H1 (cell line): Measurements from ENCODE around the gene DGKZ. TPM values are rescaled to one million over a fixed set of nuclear protein-coding genes. Genes with fewer than 3 reads are reported as not detected.

Source experiments
- CTCF ChIA-PET: fragments of 300-600 bp; sonication (Branson Sonifier 250); formaldehyde crosslinking; loops from one replicate; lab custom pipeline; 2021; ENCODE audit not compliant: partially characterized antibody; lab: Charles Lee
- POLR2A ChIA-PET: fragments of 300-600 bp; sonication (Branson Sonifier 250); formaldehyde crosslinking; loops from one replicate; lab custom pipeline; 2021; ENCODE audit warnings: inconsistent platforms; ENCODE audit not compliant: partially characterized antibody; lab: Charles Lee
- DNase-seq, 2 experiments: peaks; one replicate each; pipeline versions ENCODE4 v3.0.0 to v3.0.0-alpha.2; 2010 to 2022; ENCODE audit warnings: low spot score in 2 of 2, low read depth in 1 of 2, mixed read lengths in 1 of 2
- FAIRE-seq: peaks from 2 replicates; lab custom pipeline; 2011; peaks lifted over from hg19 to GRCh38; lab: Jason Lieb, UNC
- H2AFZ ChIP-seq: 2 replicates; pipeline ENCODE4 v1.8.1; 2012; ENCODE audit warnings: low read length, inconsistent platforms
- H2AK5ac ChIP-seq: 2 replicates; pipeline ENCODE4 v1.6.1; 2013; ENCODE audit warnings: low read depth, low read length
- H2BK120ac ChIP-seq: replicated peaks from 2 replicates; pipeline ENCODE3; 2013; ENCODE audit warnings: low read depth, low read length, inconsistent platforms
- H2BK12ac ChIP-seq: 2 replicates; pipeline ENCODE4 v1.6.1; 2013; ENCODE audit warnings: low read depth, low read length
- H2BK15ac ChIP-seq: 2 replicates; pipeline ENCODE4 v1.6.1; 2013; ENCODE audit warnings: low read length
- H2BK20ac ChIP-seq: 2 replicates; pipeline ENCODE4 v1.6.1; 2013; ENCODE audit warnings: low read length
- H2BK5ac ChIP-seq: 2 replicates; pipeline ENCODE4 v1.6.1; 2013; ENCODE audit warnings: low read depth, low read length
- H3K14ac ChIP-seq: 2 replicates; pipeline ENCODE4 v1.6.1; 2013; ENCODE audit warnings: inconsistent platforms; ENCODE audit not compliant: insufficient read length
- H3K18ac ChIP-seq: 2 replicates; pipeline ENCODE4 v1.6.1; 2013; ENCODE audit warnings: low read length; ENCODE audit errors: extremely low read depth
- H3K23ac ChIP-seq: 2 replicates; pipeline ENCODE4 v1.6.1; 2013; ENCODE audit warnings: inconsistent platforms; ENCODE audit not compliant: insufficient read length
- H3K23me2 ChIP-seq: 2 replicates; pipeline ENCODE4 v1.6.1; 2013; ENCODE audit warnings: low read depth, low read length
- H3K27ac ChIP-seq: 2 replicates; pipeline ENCODE4 v1.6.1; 2011; ENCODE audit warnings: low read depth, low read length, inconsistent platforms
- H3K27me3 ChIP-seq, 4 experiments: replicated peaks in 1 of 4; 1 replicate in 1 of 4; 2 replicates in 3 of 4; pipeline versions ENCODE4 v1.6.1 to v1.8.1; 2011 to 2013; ENCODE audit warnings: low read length in 3 of 4, mild to moderate bottlenecking in 3 of 4, inconsistent platforms in 2 of 4, mixed read lengths in 2 of 4, moderate library complexity in 1 of 4; ENCODE audit not compliant: control insufficient read depth in 3 of 4, insufficient read depth in 3 of 4; ENCODE audit errors: extremely low read depth in 1 of 4
- H3K36me3 ChIP-seq, 4 experiments: 2 replicates each; pipeline versions ENCODE4 v1.6.1 to v1.8.1; 2011 to 2013; ENCODE audit warnings: mild to moderate bottlenecking in 4 of 4, low read length in 3 of 4, moderate library complexity in 2 of 4, control low read depth in 1 of 4, inconsistent platforms in 1 of 4; ENCODE audit not compliant: insufficient read depth in 4 of 4, control insufficient read depth in 2 of 4
- H3K4ac ChIP-seq: replicated peaks from 2 replicates; pipeline ENCODE3; 2013; ENCODE audit warnings: low read length, low read depth, mixed read lengths, inconsistent platforms; ENCODE audit not compliant: insufficient read length
- H3K4me1 ChIP-seq, 4 experiments: replicated peaks in 1 of 4; 1 replicate in 1 of 4; 2 replicates in 3 of 4; pipeline versions ENCODE4 v1.6.1 to v1.8.1; 2011 to 2013; ENCODE audit warnings: low read length in 3 of 4, inconsistent platforms in 2 of 4, mixed read lengths in 1 of 4; ENCODE audit not compliant: insufficient read depth in 4 of 4, control insufficient read depth in 3 of 4
- H3K4me2 ChIP-seq, 2 experiments: 2 replicates each; pipeline versions ENCODE4 v1.6.1 to v1.8.1; 2011 to 2013; ENCODE audit warnings: low read depth in 2 of 2, low read length in 2 of 2, control low read depth in 1 of 2, inconsistent platforms in 1 of 2, mild to moderate bottlenecking in 1 of 2; ENCODE audit not compliant: insufficient read depth in 1 of 2
- H3K4me3 ChIP-seq, 4 experiments: fragments of 200-600, 300-600 bp in 1 of 4; sonication (generic), shearing (Covaris generic), sonication (Bioruptor Twin) in 1 of 4; 2 replicates each; pipeline versions ENCODE4 v1.5.1 to v1.8.1; 2011 to 2016; ENCODE audit warnings: low read length in 4 of 4, low read depth in 3 of 4, control low read depth in 2 of 4, inconsistent platforms in 2 of 4, mild to moderate bottlenecking in 2 of 4, mixed read lengths in 1 of 4, moderate library complexity in 1 of 4; ENCODE audit not compliant: insufficient read depth in 2 of 4; ENCODE audit errors: extremely low read depth in 1 of 4
- H3K56ac ChIP-seq: replicated peaks from 2 replicates; pipeline ENCODE3; 2013; ENCODE audit warnings: low read depth, mild to moderate bottlenecking, mixed read lengths, low read length, inconsistent platforms; ENCODE audit not compliant: insufficient read length
- H3K79me1 ChIP-seq: 2 replicates; pipeline ENCODE4 v1.6.1; 2013; ENCODE audit warnings: low read depth, low read length, control low read depth
- H3K79me2 ChIP-seq, 2 experiments: 2 replicates each; pipeline versions ENCODE4 v1.6.1 to v1.8.1; 2012 to 2013; ENCODE audit warnings: low read length in 2 of 2, mild to moderate bottlenecking in 2 of 2, inconsistent platforms in 1 of 2; ENCODE audit not compliant: insufficient read depth in 2 of 2, control insufficient read depth in 1 of 2
- H3K9ac ChIP-seq, 4 experiments: replicated peaks in 1 of 4; 1 replicate in 1 of 4; 2 replicates in 3 of 4; pipeline versions ENCODE4 v1.6.1 to v1.8.1; 2011 to 2013; ENCODE audit warnings: low read depth in 3 of 4, low read length in 3 of 4, control low read depth in 2 of 4, mild to moderate bottlenecking in 2 of 4, moderate library complexity in 2 of 4, inconsistent platforms in 1 of 4; ENCODE audit errors: extremely low read depth in 1 of 4
- H3K9me3 ChIP-seq, 2 experiments: 2 replicates each; pipeline versions ENCODE4 v1.6.1 to v1.8.1; 2012 to 2013; ENCODE audit warnings: mild to moderate bottlenecking in 2 of 2, moderate library complexity in 2 of 2, control low read depth in 1 of 2, inconsistent platforms in 1 of 2, low read depth in 1 of 2, low read length in 1 of 2, mixed read lengths in 1 of 2; ENCODE audit not compliant: insufficient read depth in 2 of 2
- H4K20me1 ChIP-seq, 2 experiments: replicated peaks in 1 of 2; 2 replicates each; pipeline versions ENCODE3 to v1.8.1; 2011 to 2013; ENCODE audit warnings: inconsistent platforms in 2 of 2, low read length in 2 of 2, mild to moderate bottlenecking in 1 of 2; ENCODE audit not compliant: insufficient read depth in 2 of 2, control insufficient read depth in 1 of 2
- H4K5ac ChIP-seq: 2 replicates; pipeline ENCODE4 v1.6.1; 2013; ENCODE audit warnings: low read length, low read depth, mixed read lengths, inconsistent platforms; ENCODE audit not compliant: insufficient read length
- H4K8ac ChIP-seq: 2 replicates; pipeline ENCODE4 v1.8.0; 2013; ENCODE audit warnings: mild to moderate bottlenecking, moderate library complexity, low read length, inconsistent platforms; ENCODE audit not compliant: insufficient read depth; ENCODE audit errors: extremely low read depth
- H4K91ac ChIP-seq: replicated peaks from 2 replicates; pipeline ENCODE3; 2013; ENCODE audit warnings: low read length, mixed read lengths, inconsistent platforms; ENCODE audit not compliant: insufficient read length
- ASH2L ChIP-seq: fragments of 200-600, 300-600 bp; sonication (generic); IDR thresholded peaks from one replicate; pipeline ENCODE4 v1.7.1; 2017; ENCODE audit warnings: low read length
- BACH1 ChIP-seq: IDR thresholded peaks from 2 replicates; pipeline ENCODE4 v1.6.1; 2012; ENCODE audit warnings: low read length, improper control_type of control experiment
- CBX8 ChIP-seq: fragments of 300-800, 300-1000 bp; sonication (generic); IDR thresholded peaks from 2 replicates; pipeline ENCODE4 v1.7.1; 2016; ENCODE audit warnings: low read depth, low read length, borderline replicate concordance
- CHD1 ChIP-seq: IDR thresholded peaks from 2 replicates; pipeline ENCODE4 v1.6.1; 2012; ENCODE audit warnings: low read depth, low read length, improper control_type of control experiment
- EP300 ChIP-seq, 2 experiments: IDR thresholded peaks; 1 replicate in 1 of 2; 2 replicates in 1 of 2; pipeline ENCODE4 v1.6.1; 2011 to 2012; ENCODE audit warnings: low read depth in 2 of 2, low read length in 2 of 2, mild to moderate bottlenecking in 2 of 2, borderline replicate concordance in 1 of 2, inconsistent platforms in 1 of 2, moderate library complexity in 1 of 2
- GABPA ChIP-seq: IDR thresholded peaks from 2 replicates; pipeline ENCODE4 v1.6.1; 2011; ENCODE audit warnings: mild to moderate bottlenecking, low read length, moderate library complexity, borderline replicate concordance; ENCODE audit not compliant: insufficient read depth
- HDAC6 ChIP-seq: IDR thresholded peaks from one replicate; pipeline ENCODE4 v1.7.1; 2012; ENCODE audit warnings: low read depth, mild to moderate bottlenecking, inconsistent platforms, low read length, moderate library complexity
- MAFK ChIP-seq: IDR thresholded peaks from 2 replicates; pipeline ENCODE4 v1.6.1; 2012; ENCODE audit warnings: low read depth, mild to moderate bottlenecking, improper control_type of control experiment, low read length
- PHF8 ChIP-seq: fragments of 200-600 bp; sonication (generic); conservative IDR thresholded peaks from 2 replicates; pipeline ENCODE4 v1.7.1; 2012; ENCODE audit warnings: low read depth, mild to moderate bottlenecking, inconsistent platforms, low read length, moderate library complexity
- RNF2 ChIP-seq: fragments of 200-900, 300-1000 bp; sonication (generic); IDR thresholded peaks from 2 replicates; pipeline ENCODE4 v1.7.1; 2016; ENCODE audit warnings: borderline replicate concordance, low read depth, mild to moderate bottlenecking, antibody characterized with exemption, low read length; ENCODE audit not compliant: poor library complexity, severe bottlenecking; ENCODE audit errors: missing control alignments
- TAF7 ChIP-seq: optimal IDR thresholded peaks from 2 replicates; pipeline ENCODE3; 2011; ENCODE audit warnings: low read depth, mild to moderate bottlenecking, inconsistent platforms, low read length, moderate library complexity, borderline replicate concordance
- TBP ChIP-seq: IDR thresholded peaks from 2 replicates; pipeline ENCODE4 v1.6.1; 2011; ENCODE audit warnings: low read depth, low read length, improper control_type of control experiment
- ZNF274 ChIP-seq: IDR thresholded peaks from 2 replicates; pipeline ENCODE4 v1.7.0; 2012; ENCODE audit warnings: low read length, borderline replicate concordance; ENCODE audit errors: extremely low read depth
- WGBS, 2 experiments: shearing (Covaris generic) in 1 of 2; methylation state at CpG; one replicate each; pipeline versions ENCODE4 v1.1.6 to v1.1.7; 2013 to 2015; ENCODE audit warnings: low lambda C conversion rate in 2 of 2, mixed read lengths in 2 of 2, inconsistent platforms in 1 of 2, low coverage in 1 of 2, missing lambda C conversion rate in 1 of 2; ENCODE audit not compliant: insufficient replicate concordance in 2 of 2, insufficient coverage in 1 of 2, insufficient read length in 1 of 2; ENCODE audit errors: extremely low coverage in 1 of 2, missing lambda C conversion rate in 1 of 2; 5-methylcytosine and 5-hydroxymethylcytosine counted together
- polyA plus RNA-seq, 7 experiments: library from polyadenylated mRNA; depleted of rRNA in 3 of 7; stranded (reverse) in 5 of 7; unstranded in 2 of 7; fragments of >200 nt in 5 of 7; fragments of 200-250 nt in 2 of 7; gene quantifications; 1 replicate in 5 of 7; 2 replicates in 1 of 7; 4 replicates in 1 of 7; pipeline versions ENCODE4 v1.2.1 to v1.2.3, GENCODE V29; 2011 to 2013; ENCODE audit warnings: missing spikeins in 2 of 7, mixed read lengths in 2 of 7
- total RNA-seq: library from RNA; stranded (reverse); fragmentation: NEBNext Ultra II Directional; extraction: Animal tissue kit (Norgen Biotek cat#: 25700); gene quantifications from 2 replicates; pipeline ENCODE4 v1.2.1, GENCODE V29; 2021
- TF ChIP-seq, protein P1 (sequence below): IDR thresholded peaks from 2 replicates; pipeline ENCODE4 v1.6.1; 2012; ENCODE audit warnings: inconsistent platforms

Gene DGKZ
- total and polyA plus RNA-seq, 2 of the 8 experiments (the other 6 are each of a cell fraction or from before 2014, with no cell fraction given), result 84.4 to 184 TPM

DNA sequence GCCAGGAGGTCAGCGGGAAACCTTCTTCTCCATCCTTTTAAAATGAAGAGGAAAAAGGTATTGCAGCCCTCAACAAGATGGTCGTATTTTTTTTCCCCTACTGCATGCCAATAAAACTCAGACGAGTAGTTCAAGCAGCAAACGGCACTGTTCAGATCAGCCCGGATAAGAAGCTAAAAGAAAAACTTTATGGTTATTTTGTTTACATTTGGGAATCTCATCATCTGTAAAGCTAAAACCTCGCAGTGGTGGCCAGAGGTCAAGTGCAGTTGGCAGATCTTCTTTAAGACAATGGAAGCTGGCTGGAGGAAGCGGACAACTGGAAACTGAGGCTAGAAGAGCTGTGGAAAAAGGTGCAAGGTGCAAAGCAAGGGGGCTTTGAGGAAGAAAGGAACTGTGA is 75.3 kb downstream of the DGKZ start:
- Histone ChIP-seq H4K8ac (no peak overlapping the region), H4K20me1 (peaks cover 0 to 5% of the 10 kb centered on the region in 2 experiments), H3K4ac (no peak overlapping the region), H2BK20ac (no peak overlapping the region), H3K9ac (no peak overlapping the region), H3K56ac (no peak overlapping the region), H3K4me2 (no peak overlapping the region), H3K9me3 (no peaks in the 10 kb centered on the region), H4K5ac (no peak overlapping the region), H3K36me3 (peaks cover 0 to 3% (median 1%) of the 10 kb centered on the region in 4 experiments; a peak in 3 of 8 replicates), H2BK5ac (no peak overlapping the region), H2BK12ac (no peak overlapping the region), H3K18ac (no peak overlapping the region), H3K14ac (no peak overlapping the region), H3K79me2 (no peaks in the 10 kb centered on the region), H2BK120ac (no peak overlapping the region), H3K27me3 (no peaks in the 10 kb centered on the region), H2AK5ac (no peak overlapping the region), H4K91ac (no peak overlapping the region), H3K79me1 (no peaks in the 10 kb centered on the region), H3K27ac (no peak overlapping the region), H3K23me2 (no peaks in the 10 kb centered on the region), H3K4me1 (peaks cover 0 to 5% (median 1%) of the 10 kb centered on the region in 4 experiments; a peak in 3 of 7 replicates), H2BK15ac (no peak overlapping the region), H3K4me3 (no peak overlapping the region), H3K23ac (no peak overlapping the region), H2AFZ (no peak overlapping the region)
- DNase-seq (no peak), FAIRE-seq (no peak)
- ChIA-PET POLR2A (no interaction called here), CTCF (interaction anchor here (0.6 to 2.4 kb wide), 5 partner anchors 9 to 1303 kb away, joined by 3 to 18 read pairs (median 4); no protein-coding TSS in a partner anchor)
- 83% methylated on average over 7 of the region's 7 CpGs; no CpG with 5 or more reads in 1 of the 2 experiments for WGBS, 2 experiments
- TF ChIP-seq BACH1 (no peak), CHD1 (no peak), ZNF274 (no peak), TBP (no peak), PHF8 (no peak), EP300 (IDR thresholded peaks at IDR 0.05; ENCODE audit: borderline replicate concordance in 1 of 2, low read depth in 2 of 2, low read length in 2 of 2) (no peak), ASH2L (no peak), HDAC6 (no peak), RNF2 (no peak), CBX8 (no peak), MAFK (no peak), TAF7 (no peak), GABPA (no peak)
- TF ChIP-seq, protein P1, sequence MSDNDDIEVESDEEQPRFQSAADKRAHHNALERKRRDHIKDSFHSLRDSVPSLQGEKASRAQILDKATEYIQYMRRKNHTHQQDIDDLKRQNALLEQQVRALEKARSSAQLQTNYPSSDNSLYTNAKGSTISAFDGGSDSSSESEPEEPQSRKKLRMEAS, result no peak
